ENCODE results near the gene FEV.

FEV gene

DNA sequence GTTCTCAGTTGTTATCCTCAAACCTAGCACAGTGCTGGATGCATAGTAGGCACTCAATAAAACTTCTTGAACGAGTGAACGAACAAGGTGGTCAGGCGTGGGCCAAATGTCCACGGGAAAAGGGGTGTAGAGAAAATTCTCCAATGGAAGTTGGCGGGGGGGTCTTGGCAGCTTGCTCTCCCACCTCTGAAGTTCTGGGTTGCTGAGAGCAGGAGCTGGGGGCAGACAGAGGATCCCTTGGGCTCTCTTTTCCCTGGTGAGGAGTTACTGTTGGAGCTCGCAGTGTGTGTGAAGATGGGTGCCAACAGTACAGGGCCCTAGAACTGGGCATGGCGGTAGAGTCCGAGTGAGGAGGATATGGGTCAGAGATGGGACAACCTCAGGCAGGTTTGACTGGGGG is 10.6 kb upstream of the FEV start:
- Histone ChIP-seq H2AFZ (ENCODE audit: low read depth, low read length, severe bottlenecking) (no peak overlapping the region), H3K4me2 (ENCODE audit: low read depth, low read length, poor library complexity, severe bottlenecking) (no peak overlapping the region), H3F3A (ENCODE audit: insufficient read depth) (no peaks in the 10 kb centered on the region), H3K9ac (ENCODE audit: low read length) (no peak overlapping the region), H4K20me1 (ENCODE audit: low read depth, low read length) (no peaks in the 10 kb centered on the region), H3K79me2 (ENCODE audit: insufficient read depth, low read length) (no peaks in the 10 kb centered on the region), H3K36me3 (ENCODE audit: low read length) (no peaks in the 10 kb centered on the region), H3K27ac (ENCODE audit: low read depth, low read length) (no peak overlapping the region), H3K9me2 (replicated peaks; ENCODE audit: insufficient read depth, low read length) (no peaks in the 10 kb centered on the region), H3K9me3 (ENCODE audit: insufficient read depth, low read length) (no peaks in the 10 kb centered on the region), H3K27me3 (ENCODE audit: low read length) (no peaks in the 10 kb centered on the region), H3K4me3 (ENCODE audit: insufficient read depth, low read length, poor library complexity, severe bottlenecking) (no peak overlapping the region)
- TF ChIP-seq, protein P1, sequence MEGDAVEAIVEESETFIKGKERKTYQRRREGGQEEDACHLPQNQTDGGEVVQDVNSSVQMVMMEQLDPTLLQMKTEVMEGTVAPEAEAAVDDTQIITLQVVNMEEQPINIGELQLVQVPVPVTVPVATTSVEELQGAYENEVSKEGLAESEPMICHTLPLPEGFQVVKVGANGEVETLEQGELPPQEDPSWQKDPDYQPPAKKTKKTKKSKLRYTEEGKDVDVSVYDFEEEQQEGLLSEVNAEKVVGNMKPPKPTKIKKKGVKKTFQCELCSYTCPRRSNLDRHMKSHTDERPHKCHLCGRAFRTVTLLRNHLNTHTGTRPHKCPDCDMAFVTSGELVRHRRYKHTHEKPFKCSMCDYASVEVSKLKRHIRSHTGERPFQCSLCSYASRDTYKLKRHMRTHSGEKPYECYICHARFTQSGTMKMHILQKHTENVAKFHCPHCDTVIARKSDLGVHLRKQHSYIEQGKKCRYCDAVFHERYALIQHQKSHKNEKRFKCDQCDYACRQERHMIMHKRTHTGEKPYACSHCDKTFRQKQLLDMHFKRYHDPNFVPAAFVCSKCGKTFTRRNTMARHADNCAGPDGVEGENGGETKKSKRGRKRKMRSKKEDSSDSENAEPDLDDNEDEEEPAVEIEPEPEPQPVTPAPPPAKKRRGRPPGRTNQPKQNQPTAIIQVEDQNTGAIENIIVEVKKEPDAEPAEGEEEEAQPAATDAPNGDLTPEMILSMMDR (IDR thresholded peaks at IDR 0.05; ENCODE audit: insufficient read depth, low read length, poor library complexity, severe bottlenecking), result no peak
- no peak for TF ChIP-seq EZH2phosphoT487 (conservative IDR thresholded peaks at IDR 0.05; ENCODE audit: low read length)

DNA sequence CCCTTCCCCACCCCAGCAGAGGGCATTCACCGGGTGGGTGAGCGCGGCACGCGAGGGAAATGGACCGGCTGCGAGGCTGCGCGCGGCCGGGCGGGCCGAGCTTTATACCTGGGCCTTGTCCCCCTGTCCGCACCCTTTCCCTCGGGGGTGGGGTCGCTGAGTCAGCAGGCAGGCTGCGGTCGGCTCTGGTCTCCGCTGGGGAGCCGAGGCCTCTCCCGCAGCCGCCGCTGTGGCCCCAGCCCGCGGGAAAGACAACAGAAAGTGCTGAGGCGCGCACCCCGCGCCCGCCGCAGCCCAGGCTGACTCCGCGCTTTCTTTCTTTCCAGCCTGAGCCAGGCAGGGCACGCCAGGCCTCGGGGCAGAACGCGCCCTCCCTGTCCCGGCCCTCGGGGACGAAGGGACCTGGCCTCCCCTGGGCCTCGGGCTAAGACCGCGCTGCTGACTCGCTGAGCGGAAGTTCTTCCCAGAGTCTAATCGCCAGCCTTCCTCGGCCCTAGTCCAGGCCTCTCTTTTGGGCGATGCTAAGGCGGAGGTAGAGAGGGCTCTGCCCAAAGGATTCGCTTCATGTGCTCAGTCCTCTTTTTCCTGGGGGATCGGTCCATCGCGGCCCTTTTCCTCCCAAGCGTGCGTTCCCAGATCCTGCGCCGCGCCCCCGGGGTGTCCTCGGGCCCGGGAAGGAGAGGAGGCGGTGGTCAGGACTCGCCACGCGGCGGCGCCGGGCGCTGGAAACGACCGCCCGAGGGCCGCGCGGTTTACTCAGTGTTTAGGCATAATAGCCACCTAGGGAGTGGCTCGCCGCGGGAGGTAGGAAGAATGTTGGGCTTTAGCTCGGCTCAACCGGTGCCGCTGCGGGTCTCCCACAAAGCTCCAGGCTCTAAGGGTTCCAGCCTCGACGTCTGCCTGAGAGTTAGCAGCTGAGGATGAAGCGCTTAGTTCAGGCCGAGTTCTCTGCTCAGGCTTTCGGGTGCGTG is 8.6 kb upstream of the FEV start, which contains the start of gene CRYBA2:
Gene CRYBA2 (minus strand): TSS at position 78 of the 971 bp plus-strand sequence. CDS start 246 bp downstream, outside the sequence.
- Histone ChIP-seq H3K27me3 (ENCODE audit: low read length) (no peaks in the 10 kb centered on the region), H3K36me3 (ENCODE audit: low read length) (no peaks in the 10 kb centered on the region), H3K9me2 (replicated peaks; ENCODE audit: insufficient read depth, low read length) (no peaks in the 10 kb centered on the region), H3K79me2 (ENCODE audit: insufficient read depth, low read length) (no peaks in the 10 kb centered on the region), H3K4me2 (ENCODE audit: low read depth, low read length, poor library complexity, severe bottlenecking) (no peak within 1 kb of the TSS), H4K20me1 (ENCODE audit: low read depth, low read length) (no peaks in the 10 kb centered on the region), H2AFZ (ENCODE audit: low read depth, low read length, severe bottlenecking) (no peak within 1 kb of the TSS), H3K27ac (ENCODE audit: low read depth, low read length) (no peak within 1 kb of the TSS), H3K9me3 (ENCODE audit: insufficient read depth, low read length) (no peaks in the 10 kb centered on the region), H3F3A (ENCODE audit: insufficient read depth) (no peaks in the 10 kb centered on the region), H3K9ac (ENCODE audit: low read length) (no peak within 1 kb of the TSS), H3K4me3 (ENCODE audit: insufficient read depth, low read length, poor library complexity, severe bottlenecking) (no peak within 1 kb of the TSS)
- TF ChIP-seq, protein P1 (IDR thresholded peaks at IDR 0.05; ENCODE audit: insufficient read depth, low read length, poor library complexity, severe bottlenecking), result no peak
- TF ChIP-seq EZH2phosphoT487 (conservative IDR thresholded peaks at IDR 0.05; ENCODE audit: low read length), result no peak

DNA sequence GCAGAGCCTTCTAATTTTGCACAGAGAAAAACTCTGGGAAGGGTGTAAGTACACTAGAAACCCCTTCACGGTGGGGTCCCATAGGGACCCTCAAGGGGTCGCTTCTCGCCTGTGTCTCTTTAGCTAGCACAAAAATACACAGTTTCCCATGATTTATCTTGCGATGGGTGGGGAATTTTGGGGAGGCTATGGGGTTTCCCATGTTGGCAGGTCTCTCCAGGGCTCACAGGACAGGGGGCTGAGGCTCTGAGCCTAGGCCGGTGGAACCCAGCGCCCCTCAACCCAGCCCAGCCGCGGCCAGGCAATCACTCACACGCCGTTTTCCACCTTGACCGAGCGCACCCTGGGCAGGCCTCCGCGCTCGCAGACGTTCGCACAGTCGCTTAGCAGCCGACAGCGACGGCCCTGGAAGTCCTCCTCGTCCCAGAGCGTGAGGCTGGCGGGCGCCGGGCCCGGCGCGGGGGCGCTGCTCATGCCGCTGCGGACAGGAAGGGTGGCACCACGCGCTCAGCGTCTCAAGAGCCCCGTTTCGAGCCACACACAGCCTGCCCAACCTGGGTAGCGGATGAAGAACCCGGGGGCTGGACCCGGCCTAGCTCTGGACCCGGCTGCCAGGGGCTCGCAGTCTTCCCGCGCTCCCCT is 7.8 kb upstream of the FEV start:
- Histone ChIP-seq H4K20me1 (ENCODE audit: low read depth, low read length) (no peaks in the 10 kb centered on the region), H3K4me3 (ENCODE audit: insufficient read depth, low read length, poor library complexity, severe bottlenecking) (no peak overlapping the region), H3K27me3 (ENCODE audit: low read length) (no peaks in the 10 kb centered on the region), H3F3A (ENCODE audit: insufficient read depth) (no peaks in the 10 kb centered on the region), H3K27ac (ENCODE audit: low read depth, low read length) (no peak overlapping the region), H3K9me2 (replicated peaks; ENCODE audit: insufficient read depth, low read length) (no peaks in the 10 kb centered on the region), H3K36me3 (ENCODE audit: low read length) (no peaks in the 10 kb centered on the region), H3K4me2 (ENCODE audit: low read depth, low read length, poor library complexity, severe bottlenecking) (no peak overlapping the region), H3K9me3 (ENCODE audit: insufficient read depth, low read length) (no peaks in the 10 kb centered on the region), H2AFZ (ENCODE audit: low read depth, low read length, severe bottlenecking) (no peak overlapping the region), H3K79me2 (ENCODE audit: insufficient read depth, low read length) (no peaks in the 10 kb centered on the region), H3K9ac (ENCODE audit: low read length) (no peak overlapping the region)
- TF ChIP-seq EZH2phosphoT487 (conservative IDR thresholded peaks at IDR 0.05; ENCODE audit: low read length), result no peak
